CD14-positive monocyte (primary cell): ENCODE results near the gene BUD23. TPM values are rescaled to one million over a fixed set of nuclear protein-coding genes. Genes with fewer than 3 reads are reported as not detected.

Experiments
- DNase-seq, 3 donors: peaks; one replicate each; pipeline ENCODE4 v3.0.0-alpha.2; 2011 to 2022
- H2AFZ ChIP-seq: 2 replicates; pipeline ENCODE4 v1.6.0; 2012; ENCODE audit warnings: mild to moderate bottlenecking, low read depth, low read length, inconsistent platforms; ENCODE audit not compliant: insufficient read depth, poor library complexity, severe bottlenecking
- H3K27ac ChIP-seq, 2 donors: 1 replicate in 1 of 2; 2 replicates in 1 of 2; pipeline ENCODE4 v1.5.1; 2012 to 2013; ENCODE audit warnings: low read length in 2 of 2, control low read depth in 1 of 2, inconsistent platforms in 1 of 2, low read depth in 1 of 2, mild to moderate bottlenecking in 1 of 2
- H3K27me3 ChIP-seq, 2 donors: one replicate each; pipeline versions ENCODE4 v1.6.0 to v1.6.1; 2011 to 2013; ENCODE audit warnings: low read length in 2 of 2; ENCODE audit not compliant: control insufficient read depth in 2 of 2, insufficient read depth in 2 of 2
- H3K36me3 ChIP-seq, 2 donors: replicated peaks in 1 of 2; 1 replicate in 1 of 2; 2 replicates in 1 of 2; pipeline versions ENCODE4 v1.5.1 to v1.6.1; 2012 to 2013; ENCODE audit warnings: low read length in 2 of 2, control low read depth in 1 of 2, inconsistent platforms in 1 of 2, mild to moderate bottlenecking in 1 of 2; ENCODE audit not compliant: insufficient read depth in 2 of 2, control insufficient read depth in 1 of 2
- H3K4me1 ChIP-seq, 2 donors: 1 replicate in 1 of 2; 2 replicates in 1 of 2; pipeline versions ENCODE4 v1.5.1 to v1.6.1; 2012 to 2013; ENCODE audit warnings: low read length in 2 of 2, control low read depth in 1 of 2, inconsistent platforms in 1 of 2, mild to moderate bottlenecking in 1 of 2, moderate library complexity in 1 of 2; ENCODE audit not compliant: insufficient read depth in 2 of 2, control insufficient read depth in 1 of 2
- H3K4me2 ChIP-seq: replicated peaks from 2 replicates; pipeline ENCODE3; 2012; ENCODE audit warnings: low read length, moderate library complexity, mild to moderate bottlenecking; ENCODE audit not compliant: poor library complexity, severe bottlenecking; ENCODE audit errors: extremely low read depth
- H3K4me3 ChIP-seq, 3 experiments: fragments of 200-600 bp in 1 of 3; sonication (generic) in 1 of 3; replicated peaks in 1 of 3; 1 replicate in 2 of 3; 2 replicates in 1 of 3; pipeline ENCODE4 v1.5.1; 2011 to 2013; ENCODE audit warnings: low read length in 3 of 3, mild to moderate bottlenecking in 3 of 3, control low read depth in 2 of 3, low read depth in 2 of 3, inconsistent platforms in 1 of 3, moderate library complexity in 1 of 3
- H3K79me2 ChIP-seq: 2 replicates; pipeline ENCODE4 v1.6.0; 2012; ENCODE audit warnings: mild to moderate bottlenecking, control low read depth, inconsistent platforms, low read length, moderate library complexity; ENCODE audit not compliant: insufficient read depth
- H3K9ac ChIP-seq: 2 replicates; pipeline ENCODE4 v1.6.0; 2017; ENCODE audit warnings: low read length, mild to moderate bottlenecking; ENCODE audit not compliant: insufficient read depth, poor library complexity, severe bottlenecking
- H3K9me3 ChIP-seq, 2 donors: replicated peaks in 1 of 2; 1 replicate in 1 of 2; 2 replicates in 1 of 2; pipeline versions ENCODE4 v1.5.1 to v1.6.1; 2012 to 2013; ENCODE audit warnings: low read length in 2 of 2, control low read depth in 1 of 2; ENCODE audit not compliant: control insufficient read depth in 1 of 2, insufficient read depth in 1 of 2
- H4K20me1 ChIP-seq: 2 replicates; pipeline ENCODE4 v1.6.0; 2012; ENCODE audit warnings: mild to moderate bottlenecking, low read length, control low read depth, moderate library complexity; ENCODE audit not compliant: insufficient read depth
- H3K27ac Mint-ChIP-seq, 7 donors: one replicate each; pipeline ENCODE4 v1.8.0; 2020; ENCODE audit warnings: mild to moderate bottlenecking in 7 of 7, mixed read lengths in 7 of 7, moderate library complexity in 6 of 7, inconsistent platforms in 2 of 7
- H3K27me3 Mint-ChIP-seq, 3 donors: one replicate each; pipeline ENCODE4 v1.8.0; 2021 to 2022; ENCODE audit warnings: low read depth in 3 of 3, mild to moderate bottlenecking in 3 of 3, mixed read lengths in 3 of 3, moderate library complexity in 3 of 3, inconsistent platforms in 1 of 3
- H3K36me3 Mint-ChIP-seq, 2 donors: one replicate each; pipeline ENCODE4 v1.8.0; 2020; ENCODE audit warnings: mixed read lengths in 2 of 2, inconsistent platforms in 1 of 2, mild to moderate bottlenecking in 1 of 2
- H3K4me1 Mint-ChIP-seq: one replicate; pipeline ENCODE4 v1.8.0; 2020; ENCODE audit warnings: mild to moderate bottlenecking, mixed read lengths
- H3K4me3 Mint-ChIP-seq, 2 donors: one replicate each; pipeline ENCODE4 v1.8.0; 2020; ENCODE audit warnings: mild to moderate bottlenecking in 2 of 2, mixed read lengths in 2 of 2, moderate library complexity in 1 of 2
- H3K9me3 Mint-ChIP-seq, 7 donors: one replicate each; pipeline ENCODE4 v1.8.0; 2020 to 2022; ENCODE audit warnings: mixed read lengths in 7 of 7, mild to moderate bottlenecking in 6 of 7, moderate library complexity in 6 of 7, inconsistent platforms in 2 of 7
- CTCF ChIP-seq: fragments of 200-600 bp; IDR thresholded peaks from one replicate; pipeline ENCODE4 v1.8.0; 2022; ENCODE audit warnings: antibody characterized with exemption, mild to moderate bottlenecking
- WGBS: methylation state at CpG from one replicate; pipeline ENCODE4 v1.1.5; 2013; ENCODE audit warnings: missing lambda C conversion rate; ENCODE audit not compliant: insufficient coverage; 5-methylcytosine and 5-hydroxymethylcytosine counted together
- intact Hi-C, 2 donors: fragments of 100-400 bp; cut with micrococcal nuclease; formaldehyde crosslinking; loops; one replicate each; pipeline versions ENCODE4 v1.15.0 to v1.15.1; 2023
- polyA plus RNA-seq, 3 donors: library from polyadenylated mRNA; depleted of rRNA in 1 of 3; unstranded in 2 of 3; stranded (reverse) in 1 of 3; fragments of 300-500 nt in 2 of 3; fragments of >200 nt in 1 of 3; fragmentation: Illumina TruSeq in 2 of 3; gene quantifications; 1 replicate in 2 of 3; 2 replicates in 1 of 3; pipeline ENCODE4 v1.2.3, GENCODE V29; 2012 to 2021

Gene BUD23
- polyA plus RNA-seq, 3 donors, result 44.5 to 51.9 (median 51.1) TPM

GRCh38 chr7:73669288-73669701, 14.1 kb upstream of the BUD23 start:
- H3K4me3 Mint-ChIP-seq, result peak overlapping the region in 1 of 2 donors; percentile 75

GRCh38 chr7:73669858-73670385, 13.5 kb upstream of the BUD23 start:
- TF ChIP-seq CTCF, result no peak
- no peak overlapping the region for H3K4me2 ChIP-seq
- Mint-ChIP-seq H3K27me3 (peaks cover 61 to 86% (median 67%) of the 10 kb centered on the region in 3 donors), H3K27ac (no peak overlapping the region), H3K36me3 (peaks cover 0 to 2% of the 10 kb centered on the region in 2 donors), H3K9me3 (peaks cover 0 to 18% (median 7%) of the 10 kb centered on the region in 7 donors), H3K4me1 (peaks cover 12% of the 10 kb centered on the region), H3K4me3 (peak overlapping the region in 1 of 2 donors; percentile 75)
- no peak for DNase-seq
- no peaks in the 10 kb centered on the region for H3K79me2 ChIP-seq
- no peak overlapping the region for H3K4me3 ChIP-seq
- peaks cover 25 to 70% of the 10 kb centered on the region in 2 donors for H3K27me3 ChIP-seq
- no peak overlapping the region for H3K9ac ChIP-seq
- no peaks in the 10 kb centered on the region for H3K36me3 ChIP-seq
- peaks cover 3 to 4% of the 10 kb centered on the region in 2 donors for H3K9me3 ChIP-seq
- peaks cover 9 to 13% of the 10 kb centered on the region in 2 donors for H3K4me1 ChIP-seq
- H4K20me1 ChIP-seq, result no peaks in the 10 kb centered on the region
- H2AFZ ChIP-seq, result no peak overlapping the region
- intact Hi-C loops, result loop anchor here (5.0 to 10.0 kb wide), 3 partner anchors 52 to 145 kb away; partner anchors contain the start of gene BAZ1B (in 1 of the 2)
- 61% methylated on average over 5 of the region's 12 CpGs for WGBS
- H3K27ac ChIP-seq, result no peak overlapping the region

More at GRCh38 chr7:73669288-73669701, 14.1 kb upstream of the BUD23 start:
- H3K4me3 ChIP-seq, result no peak overlapping the region
- no peaks in the 10 kb centered on the region for H3K79me2 ChIP-seq
- Mint-ChIP-seq H3K27ac (no peak overlapping the region), H3K36me3 (peaks cover 0 to 2% of the 10 kb centered on the region in 2 donors), H3K4me1 (peaks cover 12% of the 10 kb centered on the region), H3K9me3 (peaks cover 0 to 20% (median 7%) of the 10 kb centered on the region in 7 donors), H3K27me3 (peaks cover 62 to 88% (median 74%) of the 10 kb centered on the region in 3 donors)
- 61% methylated on average over 19 of the region's 19 CpGs for WGBS
- no peak for TF ChIP-seq CTCF
- H4K20me1 ChIP-seq, result no peaks in the 10 kb centered on the region
- H3K4me2 ChIP-seq, result no peak overlapping the region
- H3K27ac ChIP-seq, result no peak overlapping the region
- H2AFZ ChIP-seq, result no peak overlapping the region
- peaks cover 3 to 4% of the 10 kb centered on the region in 2 donors for H3K9me3 ChIP-seq
- H3K9ac ChIP-seq, result no peak overlapping the region
- H3K27me3 ChIP-seq, result peaks cover 25 to 73% of the 10 kb centered on the region in 2 donors
- peaks cover 9 to 13% of the 10 kb centered on the region in 2 donors for H3K4me1 ChIP-seq
- DNase-seq, result no peak
- intact Hi-C loops, result loop anchor here (5.0 to 10.0 kb wide), 3 partner anchors 53 to 144 kb away; partner anchors contain the start of gene BAZ1B (in 1 of the 2)
- H3K36me3 ChIP-seq, result no peaks in the 10 kb centered on the region
